GM19455 (cell line): ENCODE results near the gene SNRNP27.
A peak's percentile ranks its signal among the peaks of the same experiment; 100 is the strongest.
"Not testable (repeated sequence)": the region's sequence is repeated elsewhere in the genome, so short reads cannot be mapped to it uniquely, and the experiment has no call there.

Source experiments
- ATAC-seq: cut with Tn5 transposase; IDR thresholded peaks from one replicate; pipeline ENCODE4 v1.9.1; 2021; ENCODE audit not compliant: unreplicated experiment

SNRNP27 gene

GRCh38 chr2:69945441-69945840 is 51.7 kb downstream of the SNRNP27 start:
- ATAC-seq = no peak

DNA sequence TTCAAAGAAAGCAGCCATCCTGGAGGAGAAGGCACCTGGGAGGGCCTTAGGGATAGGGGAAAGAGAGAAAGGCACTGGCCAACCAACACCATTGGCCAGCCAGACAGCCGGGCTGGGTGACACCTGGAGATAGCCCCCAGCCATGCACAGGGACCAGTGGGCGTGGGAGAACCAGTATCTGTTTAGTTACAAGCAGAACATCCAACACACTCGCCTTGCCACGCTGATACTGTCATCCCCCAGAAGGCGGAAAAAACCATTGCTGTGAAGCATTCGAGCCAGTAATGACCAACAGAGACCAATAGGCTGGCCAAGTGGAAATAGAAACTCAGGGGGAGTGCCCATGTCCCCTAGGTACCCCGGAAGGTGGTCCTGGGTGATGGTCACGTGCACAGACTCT is 52.2 kb downstream of the SNRNP27 start:
- ATAC-seq = no peak

DNA sequence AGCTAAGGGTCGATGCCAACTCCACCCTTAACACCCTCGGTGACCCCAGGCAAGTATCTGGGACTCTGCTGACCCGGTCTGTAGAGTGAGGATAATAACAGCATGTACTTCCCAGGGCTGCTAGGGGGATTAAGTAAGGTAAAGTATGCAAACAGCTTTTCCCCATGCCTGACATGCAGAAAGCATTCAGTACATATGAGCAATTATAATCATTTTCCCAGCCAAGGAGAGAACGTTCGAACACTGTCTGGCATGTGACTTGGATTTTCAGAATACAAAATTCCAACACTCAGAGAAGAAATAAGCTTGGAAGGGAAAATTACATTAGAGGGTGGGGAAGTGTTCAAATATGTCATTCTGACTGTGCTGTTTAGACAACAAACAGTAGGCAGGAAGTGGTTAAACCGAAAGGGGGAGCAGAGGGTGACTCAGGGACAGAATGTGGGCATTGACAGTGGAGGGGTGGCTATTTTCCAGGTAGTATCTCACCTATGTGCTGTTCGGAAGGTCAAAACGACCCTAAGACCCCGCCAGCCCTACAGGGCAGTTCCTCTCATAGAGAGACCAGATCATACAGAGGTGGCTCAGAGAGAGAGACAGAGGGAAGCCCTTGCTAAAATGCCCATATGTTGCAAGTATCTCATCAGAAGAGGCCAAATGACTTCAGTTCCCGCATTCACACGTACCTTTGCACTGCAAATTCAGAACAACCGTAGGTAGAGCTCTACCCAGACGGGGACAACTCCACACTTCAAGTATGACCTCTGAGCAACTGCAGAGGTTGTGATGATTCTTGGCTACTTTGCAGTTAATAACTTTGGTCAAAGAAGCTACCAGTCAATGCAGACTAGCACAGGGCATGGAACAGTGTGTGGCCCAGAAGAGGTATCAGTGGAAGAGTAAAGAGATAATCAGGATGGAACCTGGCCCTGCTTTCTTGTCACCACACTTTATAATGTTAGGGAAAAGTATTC is 52.9 kb downstream of the SNRNP27 start:
- peak; percentile 88 for ATAC-seq

GRCh38 chr2:69947325-69947931 is 53.7 kb downstream of the SNRNP27 start:
- ATAC-seq = no peak

GRCh38 chr2:69948032-69948962 is 54.5 kb downstream of the SNRNP27 start:
- no peak for ATAC-seq

DNA sequence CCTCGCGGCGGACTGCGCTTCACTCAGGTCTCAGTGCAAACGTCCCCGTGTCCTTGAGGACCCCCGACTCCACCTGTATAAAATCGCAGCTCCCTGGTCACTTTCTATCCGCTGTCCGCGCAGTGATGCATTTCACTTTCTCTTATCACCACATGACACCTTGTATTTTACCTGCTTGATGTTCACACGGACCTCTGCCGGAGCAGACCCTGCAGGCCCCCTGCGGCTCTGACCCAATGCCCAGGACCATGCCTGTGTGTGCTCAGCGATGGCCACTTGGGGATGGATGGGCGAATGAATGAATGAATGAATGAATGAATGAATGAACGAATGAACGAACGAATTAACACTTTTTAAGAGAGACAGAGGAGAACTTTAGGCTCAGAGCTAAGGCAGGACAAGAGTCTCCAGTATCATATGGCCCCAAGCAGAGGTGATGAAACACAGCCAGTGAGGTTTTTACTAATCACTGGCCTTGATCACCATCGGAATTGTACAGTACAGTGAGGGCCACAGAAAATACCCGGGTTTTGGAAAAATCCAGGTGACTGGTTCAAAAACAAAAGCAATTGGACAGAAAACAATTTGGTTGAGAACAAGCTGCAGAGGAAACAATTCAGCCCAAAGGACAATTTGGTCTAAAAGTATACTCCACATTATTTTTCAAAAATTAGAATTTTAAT is 55.3 kb downstream of the SNRNP27 start:
- no peak for ATAC-seq

DNA sequence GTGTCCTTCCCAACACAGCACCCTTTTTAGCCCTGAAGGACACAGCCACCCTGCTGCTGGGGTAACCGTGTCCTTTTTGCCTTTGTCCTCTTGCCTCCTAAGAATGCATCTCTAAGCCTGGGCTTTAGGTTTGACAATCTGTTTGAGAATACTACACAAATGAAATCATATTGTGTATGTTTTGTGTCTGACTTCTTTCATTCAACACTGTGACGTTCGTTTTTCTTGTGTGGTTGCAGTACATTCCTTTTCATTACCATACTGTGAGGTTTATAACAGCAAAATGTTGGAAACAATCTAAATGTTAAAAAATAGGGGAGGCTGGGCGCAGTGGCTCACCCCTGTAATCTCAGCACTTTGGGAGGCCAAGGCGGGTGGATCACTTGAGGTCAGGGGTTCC is 56.5 kb downstream of the SNRNP27 start:
- ATAC-seq = no peak

DNA sequence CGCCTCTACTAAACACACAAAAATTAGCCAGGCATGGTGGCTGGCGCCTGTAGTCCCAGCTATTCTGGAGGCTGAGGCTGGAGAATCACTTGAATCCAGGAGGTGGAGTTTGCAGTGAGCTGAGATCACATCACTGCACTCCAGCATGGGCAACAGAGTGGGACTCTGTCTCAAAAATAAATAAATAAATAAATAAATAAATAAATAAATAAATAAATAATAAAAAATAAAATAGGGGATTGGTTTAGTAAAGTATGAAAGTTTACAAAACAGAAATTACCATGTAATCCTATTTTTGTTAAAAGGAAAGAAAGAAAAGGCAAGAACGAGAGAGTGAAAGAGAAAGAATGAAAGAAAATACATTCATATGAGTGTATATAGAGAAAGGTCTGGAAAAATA is 56.9 kb downstream of the SNRNP27 start:
- ATAC-seq = not testable (repeated sequence)

- no peak for ATAC-seq
Observed at GRCh38 chr2:69952336-69953115, 58.8 kb downstream of the SNRNP27 start.

GRCh38 chr2:69954084-69954483 is 60.3 kb downstream of the SNRNP27 start:
- no peak for ATAC-seq
